Measurements from ENCODE around the gene ZNF570.

- TF ChIP-seq CTCF (IDR thresholded peaks at IDR 0.05; ENCODE audit: extremely low read depth in 1 of 2, insufficient read depth in 1 of 2, low read depth in 1 of 2, low read length in 2 of 2): no peak
- no peak for TF ChIP-seq POLR2A (IDR thresholded peaks at IDR 0.05; ENCODE audit: low read depth, low read length)
- TF ChIP-seq GATA2 (IDR thresholded peaks at IDR 0.05; ENCODE audit: insufficient read depth, insufficient read length, low read depth, low read length): no peak
- no peak for TF ChIP-seq POLR2AphosphoS5 (IDR thresholded peaks at IDR 0.05; ENCODE audit: insufficient read depth, low read depth, low read length)
- no peak for TF ChIP-seq EZH2 (IDR thresholded peaks at IDR 0.05; ENCODE audit: borderline replicate concordance, low read depth, low read length, severe bottlenecking)
- no peak for TF ChIP-seq MAX (IDR thresholded peaks at IDR 0.05; ENCODE audit: insufficient read depth, insufficient read length)
- TF ChIP-seq FOS (IDR thresholded peaks at IDR 0.05; ENCODE audit: borderline replicate concordance, insufficient read depth, low read length): no peak
Observed at GRCh38 chr19:37511186-37511585, 42.0 kb downstream of the ZNF570 start.
